Measurements from ENCODE around the gene ITPR3.

- TF ChIP-seq CTCF (IDR thresholded peaks at IDR 0.05) (no peak), POLR2A (IDR thresholded peaks at IDR 0.05) (no peak), EP300 (IDR thresholded peaks at IDR 0.05) (no peak), POLR2AphosphoS5 (IDR thresholded peaks at IDR 0.05) (no peak)
Observed at GRCh38 chr6:33719326-33719987, 98.3 kb downstream of the ITPR3 start.
